Esophagus muscularis mucosa (tissue), 4 donors: ENCODE measurements around the gene ZNF497.

Experiments used
- EP300 ChIP-seq: sonication (generic); formaldehyde crosslinking; IDR thresholded peaks from one replicate; pipeline ENCODE4 v1.6.1; 2017; ENCODE audit warnings: antibody characterized with exemption
- POLR2A ChIP-seq: fragments of 450-650 bp; IDR thresholded peaks from one replicate; pipeline ENCODE4 v1.6.1; 2017; ENCODE audit warnings: antibody characterized with exemption, moderate library complexity, mild to moderate bottlenecking, low read depth
- TF ChIP-seq, protein P1 (sequence below), 3 experiments: fragments of 200-600 bp in 2 of 3; fragments of 450-650 bp in 1 of 3; sonication (generic) in 2 of 3; IDR thresholded peaks; one replicate each; pipeline ENCODE4 v1.5.1; 2017 to 2019; ENCODE audit warnings: antibody characterized with exemption in 3 of 3, mild to moderate bottlenecking in 2 of 3, moderate library complexity in 1 of 3

DNA sequence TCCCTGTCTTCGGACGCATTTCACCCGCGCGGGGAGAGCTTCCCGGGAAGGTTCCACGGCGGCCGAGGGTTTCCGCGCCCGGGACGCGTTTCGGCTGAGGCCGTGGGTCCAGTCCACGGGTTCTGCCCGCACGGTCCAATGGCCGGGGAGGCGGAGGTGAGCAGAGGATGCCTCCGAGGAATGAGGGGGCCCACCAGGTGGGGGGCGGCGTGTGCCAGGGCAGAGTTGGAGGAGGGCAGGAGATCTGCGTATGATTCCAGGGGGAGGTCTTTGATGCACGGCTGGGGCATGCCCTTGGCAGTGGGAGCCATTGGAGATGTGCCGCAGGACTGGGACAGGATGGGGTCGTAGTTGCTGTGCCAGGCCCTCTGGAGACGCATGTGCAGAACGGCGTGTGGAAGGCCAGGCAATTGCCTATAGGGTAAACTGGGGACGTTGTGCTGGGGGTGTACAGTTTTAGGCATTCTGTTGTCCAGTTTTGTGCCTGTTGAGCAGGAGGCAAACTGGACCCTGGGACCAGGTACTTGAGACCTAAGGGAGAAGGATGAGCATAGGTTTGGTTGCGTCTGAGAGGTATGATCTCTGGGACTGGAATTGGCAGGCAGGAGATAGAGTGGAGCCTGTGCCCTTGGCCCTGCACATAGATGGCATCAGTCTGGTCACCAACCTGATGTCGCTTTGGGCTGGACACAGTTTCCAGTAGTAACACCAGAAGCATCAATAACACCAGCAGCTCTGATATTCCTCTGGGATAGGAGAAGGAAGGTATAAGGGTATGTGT is 46.6 kb upstream of the ZNF497 start:
- no peak for TF ChIP-seq EP300
- TF ChIP-seq, protein P1, sequence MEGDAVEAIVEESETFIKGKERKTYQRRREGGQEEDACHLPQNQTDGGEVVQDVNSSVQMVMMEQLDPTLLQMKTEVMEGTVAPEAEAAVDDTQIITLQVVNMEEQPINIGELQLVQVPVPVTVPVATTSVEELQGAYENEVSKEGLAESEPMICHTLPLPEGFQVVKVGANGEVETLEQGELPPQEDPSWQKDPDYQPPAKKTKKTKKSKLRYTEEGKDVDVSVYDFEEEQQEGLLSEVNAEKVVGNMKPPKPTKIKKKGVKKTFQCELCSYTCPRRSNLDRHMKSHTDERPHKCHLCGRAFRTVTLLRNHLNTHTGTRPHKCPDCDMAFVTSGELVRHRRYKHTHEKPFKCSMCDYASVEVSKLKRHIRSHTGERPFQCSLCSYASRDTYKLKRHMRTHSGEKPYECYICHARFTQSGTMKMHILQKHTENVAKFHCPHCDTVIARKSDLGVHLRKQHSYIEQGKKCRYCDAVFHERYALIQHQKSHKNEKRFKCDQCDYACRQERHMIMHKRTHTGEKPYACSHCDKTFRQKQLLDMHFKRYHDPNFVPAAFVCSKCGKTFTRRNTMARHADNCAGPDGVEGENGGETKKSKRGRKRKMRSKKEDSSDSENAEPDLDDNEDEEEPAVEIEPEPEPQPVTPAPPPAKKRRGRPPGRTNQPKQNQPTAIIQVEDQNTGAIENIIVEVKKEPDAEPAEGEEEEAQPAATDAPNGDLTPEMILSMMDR (IDR thresholded peaks at IDR 0.05): no peak
- no peak for TF ChIP-seq POLR2A
